Liver (tissue), 9 donors: ENCODE data around the gene FAM120B. TPM values are rescaled to one million over a fixed set of nuclear protein-coding genes. Genes with fewer than 3 reads are reported as not detected.

Experiments
- DNase-seq: peaks from one replicate; pipeline ENCODE4 v3.0.0-alpha.2; 2017; ENCODE audit warnings: low spot score
- H3K27ac ChIP-seq, 2 donors: one replicate each; pipeline ENCODE4 v1.7.0; 2013; ENCODE audit warnings: inconsistent platforms in 2 of 2, low read length in 2 of 2, control low read depth in 1 of 2, low read depth in 1 of 2, mild to moderate bottlenecking in 1 of 2
- H3K27me3 ChIP-seq, 4 donors: one replicate each; pipeline versions ENCODE4 v1.6.1 to v1.7.0; 2013; ENCODE audit warnings: low read length in 3 of 4, inconsistent platforms in 1 of 4, mild to moderate bottlenecking in 1 of 4, moderate library complexity in 1 of 4; ENCODE audit not compliant: control insufficient read depth in 4 of 4, insufficient read depth in 4 of 4
- H3K36me3 ChIP-seq, 4 donors: one replicate each; pipeline versions ENCODE4 v1.6.1 to v1.7.0; 2013; ENCODE audit warnings: low read length in 3 of 4, mild to moderate bottlenecking in 3 of 4, low read depth in 1 of 4, moderate library complexity in 1 of 4; ENCODE audit not compliant: control insufficient read depth in 4 of 4, insufficient read depth in 3 of 4
- H3K4me1 ChIP-seq, 4 donors: one replicate each; pipeline versions ENCODE4 v1.6.1 to v1.7.0; 2013; ENCODE audit warnings: low read length in 3 of 4, mild to moderate bottlenecking in 3 of 4, moderate library complexity in 1 of 4; ENCODE audit not compliant: control insufficient read depth in 4 of 4, insufficient read depth in 4 of 4
- H3K4me3 ChIP-seq, 3 donors: one replicate each; pipeline versions ENCODE4 v1.6.1 to v1.7.0; 2013; ENCODE audit warnings: low read length in 3 of 3, control low read depth in 1 of 3, low read depth in 1 of 3, mild to moderate bottlenecking in 1 of 3
- H3K9ac ChIP-seq, 2 donors: one replicate each; pipeline ENCODE4 v1.7.0; 2013; ENCODE audit warnings: low read length in 2 of 2, mild to moderate bottlenecking in 2 of 2, moderate library complexity in 2 of 2, control low read depth in 1 of 2, low read depth in 1 of 2
- H3K9me3 ChIP-seq, 4 donors: one replicate each; pipeline versions ENCODE4 v1.6.1 to v1.7.0; 2013; ENCODE audit warnings: low read length in 3 of 4; ENCODE audit not compliant: control insufficient read depth in 4 of 4
- EGR1 ChIP-seq, 2 donors: IDR thresholded peaks; 2 replicates each; pipeline ENCODE4 v1.6.1; 2016 to 2018; ENCODE audit warnings: antibody characterized with exemption in 2 of 2, low read depth in 2 of 2
- FOXA1 ChIP-seq: IDR thresholded peaks from 2 replicates; pipeline ENCODE4 v1.6.1; 2016; ENCODE audit warnings: antibody characterized with exemption
- FOXA2 ChIP-seq: IDR thresholded peaks from 2 replicates; pipeline ENCODE4 v1.6.1; 2016; ENCODE audit warnings: antibody characterized with exemption
- GABPA ChIP-seq, 2 donors: IDR thresholded peaks in 1 of 2; conservative IDR thresholded peaks in 1 of 2; 2 replicates each; pipeline ENCODE4 v1.6.1; 2016; ENCODE audit warnings: antibody characterized with exemption in 2 of 2, mild to moderate bottlenecking in 1 of 2, moderate library complexity in 1 of 2
- HNF4A ChIP-seq, 2 donors: conservative IDR thresholded peaks; 2 replicates each; pipeline ENCODE4 v1.6.1; 2016; ENCODE audit warnings: antibody characterized with exemption in 2 of 2, mild to moderate bottlenecking in 2 of 2
- HNF4G ChIP-seq: IDR thresholded peaks from 2 replicates; pipeline ENCODE4 v1.6.1; 2016; ENCODE audit warnings: antibody characterized with exemption
- JUND ChIP-seq, 2 donors: IDR thresholded peaks; 2 replicates each; pipeline ENCODE4 v1.6.1; 2016; ENCODE audit warnings: antibody characterized with exemption in 2 of 2
- MAX ChIP-seq: IDR thresholded peaks from 2 replicates; pipeline ENCODE4 v1.6.1; 2016; ENCODE audit warnings: antibody characterized with exemption
- NR2F2 ChIP-seq: IDR thresholded peaks from 2 replicates; pipeline ENCODE4 v1.6.1; 2016; ENCODE audit warnings: antibody characterized with exemption
- RAD21 ChIP-seq, 2 donors: IDR thresholded peaks; 2 replicates each; pipeline ENCODE4 v1.6.1; 2016; ENCODE audit warnings: antibody characterized with exemption in 2 of 2, mild to moderate bottlenecking in 2 of 2
- REST ChIP-seq: IDR thresholded peaks from 2 replicates; pipeline ENCODE4 v1.6.1; 2016; ENCODE audit warnings: antibody characterized with exemption, mild to moderate bottlenecking
- RXRA ChIP-seq, 2 donors: IDR thresholded peaks; 2 replicates each; pipeline ENCODE4 v1.6.1; 2017 to 2018; ENCODE audit warnings: antibody characterized with exemption in 2 of 2, mild to moderate bottlenecking in 1 of 2
- SP1 ChIP-seq: IDR thresholded peaks from 2 replicates; pipeline ENCODE4 v1.6.1; 2018; ENCODE audit warnings: antibody characterized with exemption, mild to moderate bottlenecking
- TAF1 ChIP-seq: conservative IDR thresholded peaks from 2 replicates; pipeline ENCODE4 v1.6.1; 2016; ENCODE audit warnings: antibody characterized with exemption, mild to moderate bottlenecking
- ZBTB33 ChIP-seq: IDR thresholded peaks from 2 replicates; pipeline ENCODE4 v1.6.1; 2016; ENCODE audit warnings: antibody characterized with exemption
- WGBS: extraction: QIAGEN DNeasy Blood & Tissue Kit; methylation state at CpG from one replicate; pipeline ENCODE4 v1.1.7; 2013; 5-methylcytosine and 5-hydroxymethylcytosine counted together
- polyA plus RNA-seq, 2 donors: library from polyadenylated mRNA; stranded (reverse) in 1 of 2; unstranded in 1 of 2; fragments of 200-250 nt in 1 of 2; fragments of >200 nt in 1 of 2; fragmentation: Nextera tagmentation in 1 of 2; extraction: Ambion mirVana in 1 of 2; gene quantifications; one replicate each; pipeline versions ENCODE4 v1.2.1 to v1.2.3, GENCODE V29; 2013 to 2015
- total RNA-seq, 2 donors: library from RNA; depleted of rRNA; stranded (reverse); fragments of >200 nt; gene quantifications; one replicate each; pipeline ENCODE4 v1.2.3, GENCODE V29; 2014
- TF ChIP-seq, protein P1 (sequence below): fragments of 150-350 bp; IDR thresholded peaks from 2 replicates; pipeline ENCODE4 v1.5.1; 2017; ENCODE audit warnings: improper control_type of control experiment, low read depth, low read length; ENCODE audit not compliant: missing input control
- TF ChIP-seq, protein P2 (sequence below): IDR thresholded peaks from 2 replicates; pipeline ENCODE4 v1.6.1; 2016; ENCODE audit warnings: antibody characterized with exemption
- donor health status: healthy.
- donor health status: healthy.
- donor health status: healthy.
- donor health status: healthy.
- donor health status: healthy.

FAM120B gene
- total and polyA plus RNA-seq, 4 donors: 6.0 to 11.1 (median 9.1) TPM

GRCh38 chr6:170362121-170362520 lies 55.6 kb downstream of the FAM120B start:
- H3K36me3 ChIP-seq: peaks cover 7 to 37% (median 26%) of the 10 kb centered on the region in 4 donors
- no peak overlapping the region for H3K27ac ChIP-seq
- no peak for TF ChIP-seq SP1
- no peak for TF ChIP-seq ZBTB33
- no peak overlapping the region for H3K9ac ChIP-seq
- H3K4me1 ChIP-seq: no peaks in the 10 kb centered on the region
- 98% methylated on average over 1 of the region's 1 CpG for WGBS
- H3K27me3 ChIP-seq: no peaks in the 10 kb centered on the region
- no peak overlapping the region for H3K4me3 ChIP-seq
- no peaks in the 10 kb centered on the region for H3K9me3 ChIP-seq
- DNase-seq: no peak

DNA sequence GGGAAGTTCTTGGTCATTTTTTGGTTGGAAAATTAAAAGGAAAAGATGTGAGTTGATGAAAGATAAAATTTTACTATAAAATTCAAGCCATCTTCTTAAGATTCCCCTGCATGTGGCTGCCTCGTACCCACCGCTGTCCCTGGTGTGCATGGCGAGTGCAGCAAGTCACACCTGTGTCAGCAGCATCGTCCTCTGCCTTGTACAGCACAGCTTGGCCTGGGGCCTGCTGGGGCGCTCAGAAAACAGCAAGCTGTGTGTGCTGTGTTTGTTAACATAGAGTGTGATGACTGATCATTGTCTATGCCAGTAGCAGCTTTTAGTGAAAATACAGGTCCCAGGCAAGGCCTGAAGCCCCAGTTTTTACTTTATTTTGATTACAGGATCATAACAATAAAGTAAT lies 56.7 kb downstream of the FAM120B start:
- Histone ChIP-seq H3K4me1 (no peaks in the 10 kb centered on the region), H3K9me3 (no peaks in the 10 kb centered on the region), H3K27ac (no peak overlapping the region), H3K27me3 (no peaks in the 10 kb centered on the region), H3K36me3 (peaks cover 7 to 31% (median 21%) of the 10 kb centered on the region in 4 donors), H3K4me3 (no peak overlapping the region), H3K9ac (no peak overlapping the region)
- 98% methylated on average over 5 of the region's 5 CpGs for WGBS
- DNase-seq: no peak
- no peak for TF ChIP-seq SP1
- TF ChIP-seq TAF1: no peak

- Histone ChIP-seq H3K4me3 (no peak overlapping the region), H3K27me3 (no peaks in the 10 kb centered on the region), H3K9me3 (no peaks in the 10 kb centered on the region), H3K9ac (no peak overlapping the region), H3K36me3 (peaks cover 7 to 22% (median 16%) of the 10 kb centered on the region in 4 donors), H3K27ac (no peak overlapping the region), H3K4me1 (no peaks in the 10 kb centered on the region)
- 98% methylated on average over 4 of the region's 4 CpGs for WGBS
- TF ChIP-seq ZBTB33: no peak
- TF ChIP-seq, protein P1, sequence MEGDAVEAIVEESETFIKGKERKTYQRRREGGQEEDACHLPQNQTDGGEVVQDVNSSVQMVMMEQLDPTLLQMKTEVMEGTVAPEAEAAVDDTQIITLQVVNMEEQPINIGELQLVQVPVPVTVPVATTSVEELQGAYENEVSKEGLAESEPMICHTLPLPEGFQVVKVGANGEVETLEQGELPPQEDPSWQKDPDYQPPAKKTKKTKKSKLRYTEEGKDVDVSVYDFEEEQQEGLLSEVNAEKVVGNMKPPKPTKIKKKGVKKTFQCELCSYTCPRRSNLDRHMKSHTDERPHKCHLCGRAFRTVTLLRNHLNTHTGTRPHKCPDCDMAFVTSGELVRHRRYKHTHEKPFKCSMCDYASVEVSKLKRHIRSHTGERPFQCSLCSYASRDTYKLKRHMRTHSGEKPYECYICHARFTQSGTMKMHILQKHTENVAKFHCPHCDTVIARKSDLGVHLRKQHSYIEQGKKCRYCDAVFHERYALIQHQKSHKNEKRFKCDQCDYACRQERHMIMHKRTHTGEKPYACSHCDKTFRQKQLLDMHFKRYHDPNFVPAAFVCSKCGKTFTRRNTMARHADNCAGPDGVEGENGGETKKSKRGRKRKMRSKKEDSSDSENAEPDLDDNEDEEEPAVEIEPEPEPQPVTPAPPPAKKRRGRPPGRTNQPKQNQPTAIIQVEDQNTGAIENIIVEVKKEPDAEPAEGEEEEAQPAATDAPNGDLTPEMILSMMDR: no peak
- no peak for TF ChIP-seq EGR1 (IDR thresholded peaks at IDR 0.05; ENCODE audit: low read depth in 2 of 2)
- TF ChIP-seq JUND (IDR thresholded peaks at IDR 0.05): no peak
- TF ChIP-seq RAD21 (IDR thresholded peaks at IDR 0.05): no peak
- no peak for TF ChIP-seq GABPA (IDR thresholded peaks at IDR 0.05 in 1 of 2, conservative IDR thresholded peaks at IDR 0.05 in 1 of 2)
- TF ChIP-seq SP1: no peak
- no peak for TF ChIP-seq RXRA (IDR thresholded peaks at IDR 0.05)
- no peak for TF ChIP-seq FOXA2
- TF ChIP-seq FOXA1: no peak
- TF ChIP-seq HNF4G: no peak
- no peak for TF ChIP-seq NR2F2
- TF ChIP-seq TAF1: no peak
- TF ChIP-seq MAX: no peak
- TF ChIP-seq HNF4A (conservative IDR thresholded peaks at IDR 0.05): no peak
- no peak for TF ChIP-seq REST
- TF ChIP-seq, protein P2, sequence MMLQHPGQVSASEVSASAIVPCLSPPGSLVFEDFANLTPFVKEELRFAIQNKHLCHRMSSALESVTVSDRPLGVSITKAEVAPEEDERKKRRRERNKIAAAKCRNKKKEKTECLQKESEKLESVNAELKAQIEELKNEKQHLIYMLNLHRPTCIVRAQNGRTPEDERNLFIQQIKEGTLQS: no peak
- DNase-seq: no peak
These were observed 58.6 kb downstream of the FAM120B start for GRCh38 chr6:170365121-170365520.
